CD4-positive, alpha-beta T cell treated with Interleukin-6 for 4 hours (primary cell): ENCODE results near the gene FAM199X.
A peak's percentile ranks its signal among the peaks of the same experiment; 100 is the strongest.

ENCODE experiments used
- DNase-seq: peaks from one replicate; pipeline ENCODE4 v3.0.0-alpha.2; 2020; ENCODE audit warnings: mixed read lengths

The FAM199X gene

DNA sequence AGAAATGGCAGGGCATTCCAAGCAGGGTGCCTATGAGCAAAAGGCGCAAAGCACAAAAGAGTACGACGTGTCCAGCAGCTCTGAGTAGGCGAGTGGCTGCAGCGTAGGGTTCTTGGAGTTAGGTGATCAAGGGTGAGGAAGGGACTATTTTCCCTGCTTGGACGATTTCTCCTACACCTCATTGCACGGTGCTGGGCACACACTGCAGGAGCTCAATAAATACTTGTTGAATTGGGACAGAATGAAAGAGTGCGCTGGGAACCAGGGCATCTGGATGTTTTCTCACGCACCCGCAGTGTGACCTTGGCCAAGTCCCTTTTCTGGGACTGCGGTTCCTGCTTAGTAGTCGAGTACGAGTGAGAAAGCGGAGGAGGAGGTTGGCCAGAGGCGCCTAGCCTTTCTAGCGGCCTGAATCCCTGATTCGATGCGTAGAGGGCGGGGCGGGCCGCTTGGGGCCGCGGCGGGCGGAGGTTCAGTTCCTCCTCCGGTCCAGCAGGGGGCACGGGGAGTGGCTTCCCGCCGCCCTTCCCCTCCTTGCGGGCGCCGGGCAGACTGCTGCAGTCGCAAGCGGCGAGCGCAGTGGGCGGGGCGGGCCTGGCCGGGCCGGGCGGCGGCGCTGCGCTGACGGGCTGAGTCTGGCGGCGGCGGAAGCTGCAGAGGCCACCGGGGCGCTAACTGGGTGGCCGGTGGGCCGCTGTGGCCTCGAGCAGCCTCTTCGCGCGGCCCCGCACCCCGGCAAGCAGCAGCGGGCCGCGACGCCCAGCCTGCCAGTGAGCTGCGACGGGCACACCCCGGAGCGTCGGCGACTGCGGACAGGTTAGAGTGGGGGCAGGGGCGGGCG lies at the start of gene FAM199X:
Gene FAM199X, plus strand, starts transcription at position 560 of the 841 bp plus-strand sequence. CDS start 333 bp downstream, outside the sequence.
- DNase-seq: peak; percentile 87

DNA sequence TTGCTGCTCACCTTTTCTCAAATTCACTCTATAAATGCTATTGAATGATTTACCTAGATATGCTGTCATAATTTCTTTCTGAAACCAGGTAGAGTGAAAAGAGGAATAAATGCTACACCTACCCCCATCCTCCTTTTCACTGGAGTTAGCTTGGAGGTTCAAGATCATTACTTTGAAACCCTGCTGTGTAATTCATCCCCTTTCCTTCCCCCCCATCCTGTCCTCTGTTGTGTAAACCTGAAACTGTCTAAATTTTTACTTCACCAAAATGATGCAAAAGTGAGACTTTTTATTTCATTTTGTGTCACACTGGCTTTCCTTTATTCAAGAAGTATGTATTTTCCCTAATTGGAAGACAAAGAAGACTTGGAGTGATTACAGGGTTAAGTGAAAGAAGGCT lies 48.5 kb upstream of the FAM199X start:
- no peak for DNase-seq

DNA sequence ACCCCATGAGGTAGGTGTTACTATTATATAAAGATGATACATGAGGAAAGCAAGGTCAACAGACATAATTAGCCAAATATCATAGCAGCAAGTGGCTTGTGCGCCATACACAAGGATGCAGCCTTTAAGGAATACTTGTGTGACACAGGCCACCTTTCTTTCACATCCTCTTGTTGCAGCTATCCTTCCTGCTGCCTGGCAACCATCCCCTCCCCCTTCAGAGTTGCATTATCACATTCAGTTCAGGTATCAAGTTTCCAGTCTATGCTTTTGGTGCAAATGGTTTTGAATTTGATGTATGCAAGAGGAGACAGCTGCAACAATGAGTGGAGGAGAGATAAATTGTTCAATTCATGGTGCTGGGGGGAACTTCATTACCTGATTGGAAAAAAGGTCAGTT lies 47.5 kb upstream of the FAM199X start:
- DNase-seq: no peak

DNA sequence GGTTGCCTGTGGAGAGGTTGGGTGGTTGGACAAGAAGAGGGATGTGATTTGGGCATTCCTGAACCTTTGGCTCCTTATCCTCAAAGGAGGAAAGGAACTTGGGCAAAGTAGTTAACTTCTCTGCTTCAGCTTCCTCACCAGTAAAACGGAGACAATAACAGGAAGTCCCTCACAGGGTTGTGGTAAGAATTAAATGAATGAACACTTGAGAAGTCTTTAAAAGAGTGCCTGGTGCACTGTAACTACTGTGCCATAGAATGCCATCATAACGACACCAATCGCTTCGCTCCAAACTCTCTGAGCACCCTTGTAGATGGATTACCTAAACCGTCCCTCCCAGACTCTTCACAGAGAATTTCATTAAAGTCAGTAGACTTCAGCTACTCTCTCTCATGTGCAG lies 43.4 kb upstream of the FAM199X start:
- no peak for DNase-seq

DNA sequence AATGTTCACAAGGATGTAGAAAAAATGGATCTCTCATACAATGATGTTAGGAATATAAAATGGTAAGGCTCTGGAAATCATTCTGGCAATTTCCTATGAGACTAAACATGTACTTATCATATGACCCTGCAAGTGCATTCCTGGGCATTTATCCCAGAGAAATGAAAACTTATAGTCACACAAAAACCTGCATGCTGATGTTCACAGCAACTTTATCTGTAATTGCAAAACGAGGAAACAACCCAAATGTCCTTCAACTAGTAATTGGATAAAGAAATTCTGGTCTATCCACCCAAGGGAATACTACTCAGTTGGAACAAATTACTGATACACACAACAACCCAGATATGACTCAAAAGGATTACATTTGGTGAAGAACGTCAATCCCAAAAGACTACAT lies 39.4 kb upstream of the FAM199X start:
- no peak for DNase-seq

DNA sequence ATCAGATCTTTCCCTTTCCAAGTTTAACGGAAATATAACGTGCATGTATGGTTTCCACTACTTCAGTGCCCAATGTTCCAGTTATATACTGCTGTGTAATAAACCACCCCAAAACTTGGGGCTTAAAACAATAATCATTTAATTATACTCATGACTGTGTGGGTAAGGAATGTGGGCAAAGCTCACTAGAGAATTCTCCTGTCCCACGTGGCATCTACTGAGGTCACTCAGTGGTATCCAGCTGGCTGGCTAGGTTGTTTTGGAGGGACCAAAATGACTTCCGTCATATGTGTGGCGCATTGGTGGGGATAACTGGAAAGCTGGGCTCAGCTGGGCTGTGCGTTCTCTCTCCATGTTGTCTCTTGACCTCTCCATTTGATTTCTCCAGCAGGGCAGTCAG lies 35.4 kb upstream of the FAM199X start:
- no peak for DNase-seq

DNA sequence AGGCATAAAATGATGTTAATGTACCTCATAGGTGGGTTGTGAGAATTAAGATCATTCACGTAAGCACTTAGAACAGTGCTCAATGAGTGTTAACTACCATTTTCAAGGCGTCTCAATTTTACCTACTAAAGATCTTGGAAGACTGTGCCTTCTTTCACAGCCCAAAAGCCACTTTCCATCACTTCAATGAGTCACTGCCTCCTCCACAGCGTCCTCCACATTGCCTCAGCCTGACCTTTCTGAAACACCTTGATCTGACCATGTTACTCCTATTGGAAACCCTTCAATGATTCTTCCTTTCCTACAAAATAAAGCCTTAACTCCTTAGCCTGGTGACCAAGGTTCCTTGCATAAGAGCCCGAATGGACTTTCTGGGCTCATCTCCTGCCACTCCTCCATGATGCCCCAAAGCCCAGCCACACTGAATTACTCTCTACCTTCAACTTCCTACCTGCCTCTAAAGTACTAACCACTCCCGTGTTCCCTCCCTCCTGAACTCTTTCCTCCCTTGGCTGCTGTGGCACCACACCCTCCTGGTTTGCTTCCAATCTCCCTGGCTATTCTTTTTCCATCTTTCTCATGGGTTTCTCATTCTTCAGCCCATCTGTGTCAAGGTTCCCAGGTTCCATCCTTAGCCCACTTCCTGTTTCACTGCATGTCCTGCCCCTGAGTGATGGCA lies 31.5 kb upstream of the FAM199X start:
- DNase-seq: no peak

DNA sequence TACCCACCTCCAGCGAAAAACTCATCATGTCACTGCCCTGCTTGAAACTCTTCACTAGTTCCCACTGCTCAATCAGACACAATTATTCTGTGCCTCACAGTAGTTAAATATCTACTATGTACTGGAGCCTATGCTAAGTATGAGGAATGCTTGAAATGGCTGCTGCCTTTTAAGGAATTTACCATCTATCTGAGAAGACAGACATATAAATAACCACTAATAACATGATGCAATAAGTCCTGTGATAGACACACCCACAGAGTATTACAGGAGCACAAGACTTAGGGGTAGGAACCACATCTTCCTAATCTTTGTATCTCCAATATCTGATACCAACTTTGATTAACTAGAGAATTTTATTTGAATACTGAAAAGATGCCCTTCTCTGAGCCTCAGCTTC lies 30.6 kb upstream of the FAM199X start:
- DNase-seq: no peak

DNA sequence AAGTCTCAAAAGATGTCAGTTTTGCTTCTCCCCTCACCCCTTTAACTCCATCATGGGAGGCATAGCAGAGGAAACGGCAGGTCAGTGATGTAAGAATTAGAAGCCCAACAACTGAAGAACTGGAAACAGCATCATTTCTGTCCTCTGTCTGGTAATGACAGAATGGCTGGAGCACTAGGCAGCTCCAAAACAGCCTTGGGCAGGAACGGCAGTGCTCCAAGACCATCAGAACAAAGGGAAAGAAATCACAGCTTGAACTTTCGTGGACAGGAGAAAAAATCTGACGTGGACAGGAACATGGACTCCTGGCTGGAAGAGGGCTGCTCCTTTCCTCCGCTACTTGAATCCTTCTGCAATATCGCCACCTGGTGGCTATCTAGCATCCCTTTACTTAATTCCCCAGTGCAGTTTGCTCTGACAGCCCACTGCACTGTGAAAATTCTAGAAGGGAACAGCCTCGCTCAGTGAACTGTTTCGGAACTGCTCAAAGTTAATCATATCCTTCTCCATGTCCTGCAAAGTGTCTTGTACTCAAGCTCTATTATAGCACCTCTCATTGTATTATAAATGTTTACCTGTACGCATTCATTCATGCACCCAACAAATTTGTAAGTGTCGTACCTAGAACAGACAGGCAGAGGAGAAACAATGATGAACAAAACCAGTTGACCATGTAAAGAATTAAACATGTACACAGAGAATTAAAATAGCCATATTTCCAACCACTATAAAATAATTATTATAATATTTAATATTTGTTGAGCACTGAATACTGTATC lies 29.8 kb upstream of the FAM199X start:
- peak; percentile 70 for DNase-seq

DNA sequence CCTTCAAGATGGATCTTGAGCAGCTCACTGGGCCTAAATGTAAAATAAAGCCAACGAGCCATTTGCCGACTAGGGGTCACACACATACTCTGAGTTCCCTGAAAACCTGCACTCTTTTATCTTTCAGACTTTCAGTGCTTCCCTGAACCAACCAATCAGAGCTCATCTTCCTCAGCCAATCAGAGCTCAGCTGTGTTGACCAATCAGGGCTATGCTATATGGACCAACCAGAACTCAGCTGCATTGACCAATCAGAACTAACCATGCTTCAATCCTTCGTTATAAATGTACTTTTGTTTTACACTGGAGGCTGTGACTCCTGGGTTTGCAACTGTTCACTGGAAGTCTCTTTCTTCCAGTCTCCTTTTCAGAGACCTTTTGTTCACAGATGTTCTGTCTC lies 28.8 kb upstream of the FAM199X start:
- DNase-seq: no peak

DNA sequence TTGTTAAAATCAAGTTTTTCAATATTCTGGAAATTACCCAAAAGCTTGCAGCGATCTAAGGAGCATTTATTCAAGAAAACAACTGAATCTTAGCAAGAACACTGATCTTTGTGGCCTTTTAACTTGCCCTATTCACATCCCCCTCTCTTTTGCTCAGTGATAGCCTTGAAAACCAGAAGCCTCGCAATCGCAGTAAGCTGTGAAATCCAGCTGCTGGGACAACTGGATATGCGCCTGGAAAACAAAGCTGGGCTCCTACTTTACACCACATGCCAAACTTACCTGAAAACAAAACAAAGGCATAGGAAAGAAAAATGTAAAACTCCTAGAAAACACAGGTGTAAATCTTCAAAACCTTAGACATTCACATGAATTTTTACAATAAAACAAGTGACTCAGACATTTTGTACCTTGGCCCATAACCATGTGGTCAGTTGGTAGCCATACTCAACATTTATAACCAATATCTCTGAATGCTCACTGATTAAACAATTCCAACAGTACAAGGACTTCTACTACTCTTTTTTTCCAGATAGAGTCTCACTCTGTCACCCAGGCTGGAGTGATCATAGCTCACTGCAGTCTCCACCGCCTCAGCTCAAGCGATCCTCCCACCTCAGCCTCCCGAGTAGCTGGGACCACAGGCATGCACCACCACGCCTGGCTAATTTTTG lies 25.0 kb upstream of the FAM199X start:
- DNase-seq: no peak

DNA sequence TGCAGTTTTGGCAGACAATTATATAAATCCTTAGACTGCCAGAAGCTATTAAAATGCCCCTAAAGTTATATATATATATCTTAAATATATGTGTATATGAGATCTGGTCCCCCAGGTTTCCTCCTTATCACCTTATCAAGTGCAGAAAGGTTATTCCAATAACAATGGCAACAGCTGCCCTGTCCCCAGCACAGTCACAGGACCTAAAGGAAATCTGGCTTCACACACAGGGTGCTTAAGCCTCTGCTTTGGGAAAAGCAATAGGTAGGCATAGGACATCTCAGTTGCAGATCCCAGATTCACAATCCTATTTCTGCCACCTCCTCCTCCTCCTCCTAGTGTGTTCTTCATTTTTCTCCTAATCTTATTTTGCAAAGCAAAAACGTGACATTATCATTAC lies 15.2 kb upstream of the FAM199X start:
- DNase-seq: no peak

DNA sequence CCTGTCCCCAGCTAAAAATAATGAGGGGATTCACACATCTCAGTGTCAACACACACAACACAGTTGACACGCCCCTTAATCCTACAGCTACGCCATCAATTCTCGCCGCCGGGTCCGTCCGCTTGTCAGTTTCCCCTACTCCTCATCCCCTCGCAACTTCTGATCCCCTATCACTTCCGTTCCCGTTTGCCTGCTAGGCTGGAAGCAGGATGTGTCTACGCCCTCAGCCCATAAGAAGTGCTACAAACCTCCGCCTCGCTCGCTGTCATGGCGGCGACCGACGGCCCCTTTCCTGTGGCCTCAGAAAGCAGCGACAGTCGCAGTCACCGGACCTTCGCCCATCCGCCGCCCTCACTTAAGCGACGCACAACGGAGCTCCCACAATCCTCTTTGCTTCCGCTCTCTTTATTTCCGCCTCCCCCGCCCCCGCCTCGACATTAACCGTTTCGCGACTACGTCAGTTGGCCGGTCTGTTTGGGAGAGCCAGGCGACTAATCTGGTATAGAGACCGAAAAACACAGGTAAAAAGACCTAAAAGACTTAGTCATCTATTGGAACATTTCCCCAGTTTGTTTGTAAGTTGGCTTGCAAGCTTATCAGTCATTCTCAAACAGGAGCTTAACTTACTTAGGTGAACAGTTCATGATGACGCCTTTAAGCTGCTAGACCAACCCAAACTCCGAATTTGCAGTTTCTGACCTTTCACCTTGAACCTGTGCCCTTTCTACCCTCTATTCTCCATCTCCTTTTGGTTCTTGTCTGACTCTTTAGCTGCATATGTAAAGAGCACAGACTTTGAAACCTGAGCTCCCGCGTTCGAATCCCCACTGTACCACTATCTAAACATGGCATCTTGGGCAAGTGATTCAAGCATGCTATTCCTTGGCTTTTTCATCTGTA lies 9.4 kb upstream of the FAM199X start, which contains the start of gene SLC25A53:
Gene SLC25A53, minus strand, starts transcription at position 380 of the 900 bp plus-strand sequence. CDS start 51,752 bp downstream, outside the sequence.
- DNase-seq: peak; percentile 76

DNA sequence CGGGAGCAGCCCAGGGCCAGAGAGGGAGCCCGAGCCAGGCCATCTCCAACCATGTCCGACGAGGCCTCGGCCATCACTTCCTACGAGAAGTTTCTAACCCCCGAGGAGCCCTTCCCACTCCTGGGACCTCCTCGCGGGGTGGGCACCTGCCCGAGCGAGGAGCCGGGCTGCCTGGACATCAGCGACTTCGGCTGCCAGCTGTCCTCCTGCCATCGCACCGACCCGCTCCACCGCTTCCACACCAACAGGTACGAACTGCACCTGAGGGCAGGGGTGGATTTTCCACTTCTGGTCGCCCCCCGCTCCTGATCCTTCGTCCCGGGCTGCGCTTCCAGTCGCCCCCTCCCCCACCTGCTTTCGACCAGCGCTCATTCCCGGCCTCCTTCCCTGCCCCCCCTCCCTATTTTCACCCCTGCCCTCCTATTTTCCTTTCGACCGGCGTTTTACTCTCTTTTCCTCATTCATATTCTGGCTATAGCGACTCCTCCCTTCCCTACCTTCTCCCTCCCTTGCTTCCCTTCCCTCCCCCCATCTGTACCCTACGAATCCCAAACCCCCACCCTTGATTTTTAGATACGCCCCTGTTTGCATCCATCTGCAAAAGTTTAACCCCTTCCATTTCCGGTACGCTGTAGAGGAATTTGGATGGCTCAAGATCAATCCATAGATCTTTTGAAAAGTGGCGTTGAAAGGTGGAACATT lies 633 bp downstream of the FAM199X start:
- DNase-seq: no peak

DNA sequence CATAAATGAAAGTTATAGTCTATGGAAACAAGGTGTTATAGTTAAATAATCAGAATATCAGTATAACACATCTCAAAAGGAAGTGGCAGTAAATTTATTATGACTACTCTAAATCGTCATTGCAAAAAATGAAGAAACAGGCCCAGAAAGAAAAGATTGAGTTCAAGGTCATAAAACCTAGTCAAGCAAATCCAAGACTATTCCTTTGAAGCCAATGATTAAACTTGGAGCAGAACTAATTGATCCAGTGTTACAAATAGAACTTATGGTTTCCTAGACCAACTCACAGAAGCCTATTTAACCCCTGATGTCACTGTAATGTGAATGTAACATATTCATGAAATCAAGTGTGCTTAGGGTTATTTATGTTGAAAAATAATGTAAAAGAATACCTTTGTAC lies 1.9 kb downstream of the FAM199X start:
- no peak for DNase-seq

DNA sequence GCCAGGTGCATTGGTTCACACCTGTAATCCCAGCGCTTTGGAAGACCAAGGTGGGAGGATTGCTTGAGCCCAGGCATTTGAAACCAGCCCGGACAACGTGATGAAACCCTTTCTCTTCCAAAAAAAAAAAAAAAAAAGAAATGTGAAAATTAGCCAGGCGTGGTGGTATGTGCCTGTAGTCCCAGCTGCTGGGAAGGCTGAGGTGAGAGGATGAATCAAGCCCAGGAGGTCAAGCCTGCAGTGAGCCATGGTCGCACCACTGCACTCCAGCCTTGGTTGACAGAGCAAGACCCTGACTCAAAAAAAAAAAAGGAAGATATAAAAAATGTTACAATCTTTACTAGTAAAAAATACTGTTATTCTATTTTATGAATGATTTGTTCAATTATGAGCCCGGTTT lies 5.9 kb downstream of the FAM199X start:
- DNase-seq: no peak

DNA sequence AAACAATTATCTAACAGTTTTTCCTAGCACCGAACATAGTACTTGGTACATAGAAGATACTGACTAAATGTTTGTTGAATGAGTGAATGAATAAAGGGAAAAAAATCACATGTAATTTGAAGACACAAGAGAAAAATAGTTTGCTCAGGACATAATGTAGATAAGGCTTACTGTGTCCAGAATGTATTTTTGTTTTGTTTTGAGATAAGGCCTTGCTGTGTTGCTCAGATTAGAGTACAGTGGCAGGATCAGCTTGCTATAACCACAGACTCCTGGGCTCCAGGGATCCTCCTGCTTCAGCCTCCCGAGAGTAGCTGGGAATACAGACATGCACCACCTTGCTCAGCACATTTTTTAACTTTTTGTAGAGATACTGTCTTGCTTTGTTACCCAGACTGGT lies 6.5 kb downstream of the FAM199X start:
- DNase-seq: no peak

DNA sequence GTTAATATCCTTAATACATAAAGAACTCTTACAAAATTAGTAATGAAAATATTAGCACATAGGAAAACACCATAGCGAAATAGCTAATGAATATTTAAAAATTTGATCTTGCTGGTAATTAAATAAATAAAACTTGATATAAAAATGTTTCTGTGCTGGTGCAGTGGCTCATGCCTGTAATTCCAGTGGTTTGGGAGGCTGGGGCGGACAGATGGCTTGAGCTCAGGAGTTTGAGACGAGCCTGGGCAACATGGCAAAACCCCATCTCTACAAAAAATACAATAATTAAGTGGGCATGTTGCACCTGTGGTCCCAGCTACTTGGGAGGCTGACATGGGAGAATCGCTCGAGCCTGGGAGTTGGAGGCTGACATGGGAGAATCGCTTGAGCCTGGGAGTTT lies 7.6 kb downstream of the FAM199X start:
- no peak for DNase-seq

DNA sequence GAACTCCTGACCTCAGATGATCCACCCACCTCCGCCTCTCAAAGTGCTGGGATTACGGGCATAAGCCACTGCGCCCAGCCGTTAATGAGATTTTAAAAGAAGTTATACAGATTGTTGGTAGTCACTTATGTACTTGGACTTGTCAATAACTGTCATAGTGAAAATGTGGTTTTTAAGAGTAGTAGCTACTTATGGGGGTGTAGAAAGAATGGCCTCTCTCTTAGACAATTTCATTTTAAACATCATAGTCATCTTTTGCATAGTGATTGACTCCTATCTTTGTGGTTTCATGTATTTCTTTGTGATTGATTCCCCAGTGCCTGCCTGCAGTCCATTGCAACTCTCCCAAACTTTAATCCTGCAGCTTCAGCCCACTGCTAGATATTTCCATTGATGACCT lies 17.4 kb downstream of the FAM199X start:
- DNase-seq: no peak

DNA sequence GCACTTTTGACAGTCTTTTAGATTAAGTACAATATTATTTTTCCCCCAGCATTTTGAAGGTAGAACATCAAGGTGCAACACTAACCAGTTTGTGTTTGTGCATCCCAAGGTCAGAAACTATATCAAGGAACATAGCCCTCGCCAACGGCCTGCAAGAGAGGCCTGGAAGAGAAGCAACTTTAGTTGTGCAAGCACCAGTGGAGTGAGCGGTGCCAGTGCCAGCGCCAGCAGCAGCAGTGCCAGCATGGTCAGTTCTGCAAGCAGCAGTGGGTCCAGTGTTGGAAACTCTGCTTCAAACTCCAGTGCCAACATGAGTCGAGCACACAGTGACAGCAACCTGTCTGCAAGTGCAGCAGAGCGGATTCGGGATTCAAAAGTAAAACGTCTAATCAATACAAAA lies 21.7 kb downstream of the FAM199X start:
- no peak for DNase-seq

DNA sequence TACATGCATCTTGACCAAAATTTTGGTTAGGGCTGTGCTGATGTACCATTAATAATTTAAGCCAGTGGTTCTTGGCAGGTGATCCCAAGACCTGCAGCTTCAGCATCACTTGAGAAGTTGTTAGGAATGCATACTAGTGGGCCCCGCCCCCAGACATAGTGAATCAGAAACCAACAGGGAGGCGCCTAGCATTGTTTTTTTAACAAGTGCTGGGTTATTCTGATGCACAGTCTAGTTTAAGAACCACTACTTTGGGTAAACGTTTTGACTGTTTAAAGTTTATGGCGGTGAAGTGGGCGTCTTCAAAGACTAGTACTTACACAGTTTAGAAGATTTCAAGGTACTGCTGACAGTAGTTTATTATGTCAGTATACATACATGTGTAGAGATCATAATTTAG lies 23.6 kb downstream of the FAM199X start:
- no peak for DNase-seq
